Activated B cell treated with CpG ODN at 0.5 μM for 24 hours (primary cell): Measurements from ENCODE around the gene INSM1. TPM values are rescaled to one million over a fixed set of nuclear protein-coding genes. Genes with fewer than 3 reads are reported as not detected.
A peak's percentile ranks its signal among the peaks of the same experiment; 100 is the strongest.

Source experiments
- ATAC-seq: fragments of 200-7000 bp; cut with Tn5 transposase; one replicate; pipeline ENCODE4 v1.10.0; 2021; ENCODE audit warnings: low read depth, mild to moderate bottlenecking, moderate library complexity
- CTCF ChIA-PET: fragments of 350-600 bp; sonication (Branson Sonifier 250); formaldehyde crosslinking; loops from one replicate; lab custom pipeline; 2021; ENCODE audit warnings: antibody characterized with exemption; lab: Charles Lee
- POLR2A ChIA-PET: fragments of 350-600 bp; sonication (Branson Sonifier 250); formaldehyde crosslinking; loops from one replicate; lab custom pipeline; 2021; ENCODE audit warnings: antibody characterized with exemption; lab: Charles Lee
- DNase-seq: peaks from one replicate; pipeline ENCODE4 v3.0.0; 2022
- H3K27ac Mint-ChIP-seq: one replicate; pipeline ENCODE4 v1.8.0; 2020; ENCODE audit warnings: mixed read lengths
- H3K27me3 Mint-ChIP-seq: one replicate; pipeline ENCODE4 v1.8.0; 2021; ENCODE audit warnings: mixed read lengths
- H3K36me3 Mint-ChIP-seq: one replicate; pipeline ENCODE4 v1.8.0; 2021; ENCODE audit warnings: low read depth, mixed read lengths
- H3K4me1 Mint-ChIP-seq: one replicate; pipeline ENCODE4 v1.8.0; 2021; ENCODE audit warnings: mixed read lengths
- H3K4me3 Mint-ChIP-seq: one replicate; pipeline ENCODE4 v1.8.0; 2020; ENCODE audit warnings: mild to moderate bottlenecking, mixed read lengths
- H3K9me3 Mint-ChIP-seq: one replicate; pipeline ENCODE4 v1.8.0; 2020; ENCODE audit warnings: mixed read lengths
- CTCF ChIP-seq: fragments of 200-600 bp; IDR thresholded peaks from one replicate; pipeline ENCODE4 v1.8.0; 2022; ENCODE audit warnings: antibody characterized with exemption, mild to moderate bottlenecking
- intact Hi-C: fragments of 100-400 bp; cut with micrococcal nuclease; formaldehyde crosslinking; loops from one replicate; pipeline ENCODE4 v1.15.1; 2024
- total RNA-seq: library from RNA; stranded (reverse); gene quantifications from 2 replicates; pipeline ENCODE4 v1.2.3, GENCODE V29; 2022

The INSM1 gene
- total RNA-seq, 1 donor from 2014 or later = not detected

DNA sequence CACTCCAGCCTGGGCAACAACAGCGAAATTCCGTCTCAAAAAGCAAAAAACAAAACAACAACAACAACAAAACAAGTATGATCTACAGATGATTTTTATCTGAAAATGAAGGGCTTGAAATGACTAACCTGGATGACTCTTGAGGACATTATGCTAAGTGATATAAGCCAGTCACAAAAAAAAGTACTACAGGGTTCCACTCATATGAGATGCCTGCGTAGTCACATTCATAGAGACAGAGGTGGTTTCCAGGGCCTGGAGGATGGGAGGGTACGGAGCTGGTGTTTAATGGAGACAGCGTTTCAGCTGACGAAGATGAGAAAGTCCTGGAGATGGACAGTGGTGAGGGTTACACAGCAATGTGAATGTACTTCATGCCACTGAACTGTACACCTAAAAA lies 8.3 kb upstream of the INSM1 start:
- peaks cover 36% of the 10 kb centered on the region for H3K27me3 Mint-ChIP-seq
- ChIA-PET POLR2A (no interaction called here), CTCF (interaction anchor here (0.8 to 2.3 kb wide), 7 partner anchors 18 to 274 kb away, joined by 3 to 6 read pairs (median 3); no protein-coding TSS in a partner anchor)
- no peak for TF ChIP-seq CTCF
- intact Hi-C loops = loop anchor here (1.0 to 5.0 kb wide), 5 partner anchors 93 to 1148 kb away; no protein-coding TSS in a partner anchor
- ATAC-seq (no peak), DNase-seq (no peak)
- no peaks in the 10 kb centered on the region for H3K9me3 Mint-ChIP-seq
- H3K27ac Mint-ChIP-seq = no peak overlapping the region
- H3K4me1 Mint-ChIP-seq = peaks cover 27% of the 10 kb centered on the region
- H3K36me3 Mint-ChIP-seq = no peaks in the 10 kb centered on the region
- no peak overlapping the region for H3K4me3 Mint-ChIP-seq

- intact Hi-C loops = loop anchor here (1.0 to 5.0 kb wide), 5 partner anchors 92 to 1147 kb away; no protein-coding TSS in a partner anchor
- DNase-seq = no peak
- H3K4me1 Mint-ChIP-seq = peaks cover 30% of the 10 kb centered on the region
- ChIA-PET CTCF (interaction anchor here (1.2 kb wide), 1 partner anchor 92 kb away, joined by 3 read pairs; no protein-coding TSS in a partner anchor), POLR2A (no interaction called here)
- peak; percentile 50 for TF ChIP-seq CTCF
- no peak overlapping the region for H3K4me3 Mint-ChIP-seq
- peak; percentile 79 for ATAC-seq
- no peaks in the 10 kb centered on the region for H3K9me3 Mint-ChIP-seq
- H3K36me3 Mint-ChIP-seq = no peaks in the 10 kb centered on the region
- H3K27ac Mint-ChIP-seq = no peak overlapping the region
- peaks cover 42% of the 10 kb centered on the region for H3K27me3 Mint-ChIP-seq
Measured at GRCh38 chr20:20360464-20360863, 7.4 kb upstream of the INSM1 start.

GRCh38 chr20:20362774-20363433 lies 5.0 kb upstream of the INSM1 start:
- peaks cover 53% of the 10 kb centered on the region for H3K27me3 Mint-ChIP-seq
- peaks cover 39% of the 10 kb centered on the region for H3K4me1 Mint-ChIP-seq
- ATAC-seq = no peak
- no peak overlapping the region for H3K4me3 Mint-ChIP-seq
- ChIA-PET CTCF (no interaction called here), POLR2A (no interaction called here)
- H3K9me3 Mint-ChIP-seq = no peaks in the 10 kb centered on the region
- no peak for DNase-seq
- H3K27ac Mint-ChIP-seq = no peak overlapping the region
- intact Hi-C loops = loop anchor here (5.0 kb wide), 1 partner anchor 1144 kb away; no protein-coding TSS in a partner anchor
- H3K36me3 Mint-ChIP-seq = no peaks in the 10 kb centered on the region
- TF ChIP-seq CTCF = no peak

DNA sequence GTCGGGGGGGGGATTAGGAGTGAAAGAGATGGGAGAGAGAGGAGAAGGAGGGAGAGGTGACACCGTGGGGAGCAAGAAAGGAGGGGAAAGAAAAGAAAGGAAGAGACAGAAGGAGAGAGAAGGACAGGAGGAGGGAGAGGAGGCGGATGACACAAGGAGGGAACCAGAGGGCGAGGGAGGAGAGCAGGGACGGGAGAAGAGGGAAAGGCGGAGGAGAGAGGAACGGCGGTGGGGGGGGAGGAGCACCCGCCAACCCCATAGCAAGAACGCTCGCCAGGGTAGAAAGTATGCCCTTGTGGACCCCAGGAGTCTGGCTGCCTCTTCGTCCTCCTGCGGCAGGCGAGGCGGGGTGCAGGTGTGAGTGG lies 4.5 kb upstream of the INSM1 start:
- intact Hi-C loops = loop anchor here (5.0 kb wide), 1 partner anchor 1144 kb away; no protein-coding TSS in a partner anchor
- peaks cover 53% of the 10 kb centered on the region for H3K27me3 Mint-ChIP-seq
- CTCF ChIA-PET = no interaction called here
- TF ChIP-seq CTCF = no peak
- no peak overlapping the region for H3K4me3 Mint-ChIP-seq
- no peak overlapping the region for H3K27ac Mint-ChIP-seq
- H3K4me1 Mint-ChIP-seq = peaks cover 39% of the 10 kb centered on the region
- ATAC-seq (no peak), DNase-seq (no peak)
- POLR2A ChIA-PET = no interaction called here
- H3K36me3 Mint-ChIP-seq = no peaks in the 10 kb centered on the region
- no peaks in the 10 kb centered on the region for H3K9me3 Mint-ChIP-seq

DNA sequence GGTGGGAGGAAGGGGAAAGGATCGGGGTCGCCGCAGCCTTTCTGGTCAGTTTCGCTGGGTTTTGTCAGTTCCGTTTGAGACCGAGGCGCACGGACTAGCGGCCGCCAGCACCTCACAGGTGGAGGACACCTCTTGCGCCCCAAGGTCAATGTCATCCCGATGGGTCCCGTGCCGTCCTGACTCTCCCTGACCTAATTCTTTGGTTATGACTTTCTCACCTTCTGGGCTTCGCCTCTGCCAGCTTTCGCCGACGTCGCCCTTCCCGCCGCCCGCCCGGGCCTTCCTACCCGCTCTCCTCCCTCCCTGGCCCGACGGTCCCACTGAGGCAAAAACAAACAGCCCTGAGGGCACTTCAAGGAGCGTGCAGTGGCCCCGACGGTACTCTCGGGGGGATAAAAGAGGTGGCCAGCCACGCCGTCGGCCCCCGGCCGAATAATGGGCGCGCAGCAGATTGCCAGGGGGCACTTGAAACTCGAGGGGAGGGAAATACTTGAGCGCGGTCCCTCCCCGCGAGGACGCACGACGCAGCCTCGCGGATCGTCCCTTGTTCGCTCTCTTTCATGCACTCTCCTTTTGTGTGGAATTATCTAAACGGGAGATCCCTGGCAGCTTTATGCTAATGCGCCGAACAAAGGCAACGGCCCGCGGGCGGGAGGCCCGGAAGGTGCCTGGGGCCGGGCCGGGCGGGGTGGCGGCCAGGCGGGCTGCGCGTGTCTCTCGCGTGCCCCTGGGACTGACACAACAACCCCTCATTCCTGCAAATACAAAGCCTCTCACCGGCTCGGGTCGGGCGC lies 3.9 kb upstream of the INSM1 start:
- ChIA-PET POLR2A (no interaction called here), CTCF (no interaction called here)
- Mint-ChIP-seq H3K4me3 (no peak overlapping the region), H3K4me1 (peaks cover 39% of the 10 kb centered on the region), H3K27me3 (peaks cover 53% of the 10 kb centered on the region), H3K9me3 (no peaks in the 10 kb centered on the region), H3K36me3 (no peaks in the 10 kb centered on the region), H3K27ac (no peak overlapping the region)
- ATAC-seq (no peak), DNase-seq (no peak)
- TF ChIP-seq CTCF = no peak
- intact Hi-C loops = loop anchor here (2.0 to 5.0 kb wide), 2 partner anchors 737 to 1143 kb away; no protein-coding TSS in a partner anchor
